HL-60 (cell line): ENCODE measurements around the gene RIN3.

Experiments
- DNase-seq, 2 experiments: peaks; one replicate each; pipeline ENCODE4 v3.0.0-alpha.2; 2010 to 2020; ENCODE audit warnings: low read depth in 1 of 2, low spot score in 1 of 2
- H3K27ac ChIP-seq: fragments of 250-450 bp; sonication (Bioruptor Pico); replicated peaks from 2 replicates; pipeline ENCODE4 v1.5.1; 2020; ENCODE audit warnings: mild to moderate bottlenecking, moderate library complexity
- H3K27me3 ChIP-seq: fragments of 250-450 bp; sonication (Bioruptor Pico); 2 replicates; pipeline ENCODE4 v1.5.1; 2021; ENCODE audit warnings: mild to moderate bottlenecking, moderate library complexity; ENCODE audit not compliant: insufficient read depth, poor library complexity, severe bottlenecking
- H3K4me3 ChIP-seq: replicated peaks from 2 replicates; pipeline ENCODE4 v1.5.1; 2011; ENCODE audit warnings: mild to moderate bottlenecking, control low read depth, low read length; ENCODE audit not compliant: insufficient read depth
- GABPA ChIP-seq: IDR thresholded peaks from 2 replicates; pipeline ENCODE4 v1.6.1; 2012; ENCODE audit warnings: low read depth
- POLR2AphosphoS5 ChIP-seq: IDR thresholded peaks from 2 replicates; pipeline ENCODE4 v1.6.1; 2012; ENCODE audit warnings: low read depth
- SPI1 ChIP-seq: IDR thresholded peaks from 2 replicates; pipeline ENCODE4 v1.6.1; 2012; ENCODE audit warnings: low read depth, mild to moderate bottlenecking, borderline replicate concordance
- TF ChIP-seq, protein P1 (sequence below): IDR thresholded peaks from one replicate; pipeline ENCODE4 v1.5.1; 2011; ENCODE audit warnings: low read length, control low read depth, inconsistent platforms; ENCODE audit not compliant: insufficient read depth
- TF ChIP-seq, protein P2 (sequence below): IDR thresholded peaks from 2 replicates; pipeline ENCODE4 v1.6.1; 2012; ENCODE audit warnings: low read depth; ENCODE audit not compliant: insufficient replicate concordance

Gene RIN3

DNA sequence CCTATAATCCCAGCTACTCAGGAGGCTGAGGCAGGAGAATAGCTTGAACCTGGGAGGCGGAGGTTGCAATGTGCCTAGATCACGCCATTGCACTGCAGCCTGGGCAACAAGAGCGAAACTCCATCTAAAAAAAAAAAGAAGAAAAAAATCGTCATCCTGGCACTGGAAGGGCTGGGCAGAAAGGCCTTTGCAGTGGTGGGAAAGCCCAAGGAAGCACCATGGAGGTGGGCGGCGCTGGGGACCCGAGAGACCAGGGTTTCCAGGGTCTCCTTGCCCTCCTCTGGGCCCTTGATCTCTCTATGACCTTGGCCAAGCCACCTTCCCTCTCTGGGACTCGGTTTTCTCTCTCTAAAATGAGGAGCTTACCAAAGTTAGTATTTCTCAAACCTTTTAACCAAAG lies 169.5 kb downstream of the RIN3 start:
- no peak for DNase-seq
- Histone ChIP-seq H3K27me3 (no peaks in the 10 kb centered on the region), H3K27ac (no peak overlapping the region), H3K4me3 (no peak overlapping the region)
- TF ChIP-seq, protein P1, sequence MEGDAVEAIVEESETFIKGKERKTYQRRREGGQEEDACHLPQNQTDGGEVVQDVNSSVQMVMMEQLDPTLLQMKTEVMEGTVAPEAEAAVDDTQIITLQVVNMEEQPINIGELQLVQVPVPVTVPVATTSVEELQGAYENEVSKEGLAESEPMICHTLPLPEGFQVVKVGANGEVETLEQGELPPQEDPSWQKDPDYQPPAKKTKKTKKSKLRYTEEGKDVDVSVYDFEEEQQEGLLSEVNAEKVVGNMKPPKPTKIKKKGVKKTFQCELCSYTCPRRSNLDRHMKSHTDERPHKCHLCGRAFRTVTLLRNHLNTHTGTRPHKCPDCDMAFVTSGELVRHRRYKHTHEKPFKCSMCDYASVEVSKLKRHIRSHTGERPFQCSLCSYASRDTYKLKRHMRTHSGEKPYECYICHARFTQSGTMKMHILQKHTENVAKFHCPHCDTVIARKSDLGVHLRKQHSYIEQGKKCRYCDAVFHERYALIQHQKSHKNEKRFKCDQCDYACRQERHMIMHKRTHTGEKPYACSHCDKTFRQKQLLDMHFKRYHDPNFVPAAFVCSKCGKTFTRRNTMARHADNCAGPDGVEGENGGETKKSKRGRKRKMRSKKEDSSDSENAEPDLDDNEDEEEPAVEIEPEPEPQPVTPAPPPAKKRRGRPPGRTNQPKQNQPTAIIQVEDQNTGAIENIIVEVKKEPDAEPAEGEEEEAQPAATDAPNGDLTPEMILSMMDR = no peak
- no peak for TF ChIP-seq POLR2AphosphoS5

DNA sequence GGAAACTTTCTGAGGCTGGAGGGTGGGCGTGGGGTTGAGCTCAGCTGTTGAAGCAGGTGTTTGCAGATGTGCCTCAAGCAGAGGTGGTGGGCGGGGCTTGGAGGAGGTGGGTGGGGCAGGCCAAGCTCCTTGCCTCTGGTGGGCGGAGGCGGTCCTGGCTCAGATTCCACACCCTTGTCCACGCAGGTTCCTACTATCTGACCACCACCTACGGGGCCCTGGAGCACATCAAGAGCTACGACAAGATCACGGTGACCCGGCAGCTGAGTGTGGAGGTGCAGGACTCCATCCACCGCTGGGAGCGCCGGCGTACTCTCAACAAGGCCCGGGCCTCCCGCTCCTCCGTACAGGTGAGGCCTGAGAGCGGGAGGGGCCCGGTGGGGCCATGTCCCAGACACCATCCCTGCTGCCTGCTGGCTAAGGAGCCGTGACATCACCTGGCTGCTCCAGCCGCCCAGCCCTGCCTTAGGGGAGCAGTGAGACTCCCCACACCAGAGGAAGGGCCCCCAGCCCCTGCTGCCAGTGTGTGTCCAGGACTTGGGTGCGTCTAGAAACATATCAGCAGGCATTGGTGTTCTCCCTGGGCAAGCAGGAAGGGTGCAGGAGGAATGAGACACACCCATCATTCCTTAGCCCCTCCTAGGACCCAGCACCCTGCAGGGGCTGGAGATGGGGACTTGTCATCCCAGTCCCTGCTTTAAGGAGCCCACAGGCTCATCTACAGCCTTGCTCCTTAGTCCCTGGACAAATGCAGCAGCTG lies 171.4 kb downstream of the RIN3 start:
- no peak overlapping the region for H3K4me3 ChIP-seq
- no peak for DNase-seq
- H3K27ac ChIP-seq = no peak overlapping the region
- H3K27me3 ChIP-seq = no peaks in the 10 kb centered on the region
- no peak for TF ChIP-seq GABPA
- TF ChIP-seq SPI1 = no peak
- TF ChIP-seq, protein P1 = no peak
- TF ChIP-seq POLR2AphosphoS5 = no peak; the same call in 1 of the 2 replicates
- TF ChIP-seq, protein P2, sequence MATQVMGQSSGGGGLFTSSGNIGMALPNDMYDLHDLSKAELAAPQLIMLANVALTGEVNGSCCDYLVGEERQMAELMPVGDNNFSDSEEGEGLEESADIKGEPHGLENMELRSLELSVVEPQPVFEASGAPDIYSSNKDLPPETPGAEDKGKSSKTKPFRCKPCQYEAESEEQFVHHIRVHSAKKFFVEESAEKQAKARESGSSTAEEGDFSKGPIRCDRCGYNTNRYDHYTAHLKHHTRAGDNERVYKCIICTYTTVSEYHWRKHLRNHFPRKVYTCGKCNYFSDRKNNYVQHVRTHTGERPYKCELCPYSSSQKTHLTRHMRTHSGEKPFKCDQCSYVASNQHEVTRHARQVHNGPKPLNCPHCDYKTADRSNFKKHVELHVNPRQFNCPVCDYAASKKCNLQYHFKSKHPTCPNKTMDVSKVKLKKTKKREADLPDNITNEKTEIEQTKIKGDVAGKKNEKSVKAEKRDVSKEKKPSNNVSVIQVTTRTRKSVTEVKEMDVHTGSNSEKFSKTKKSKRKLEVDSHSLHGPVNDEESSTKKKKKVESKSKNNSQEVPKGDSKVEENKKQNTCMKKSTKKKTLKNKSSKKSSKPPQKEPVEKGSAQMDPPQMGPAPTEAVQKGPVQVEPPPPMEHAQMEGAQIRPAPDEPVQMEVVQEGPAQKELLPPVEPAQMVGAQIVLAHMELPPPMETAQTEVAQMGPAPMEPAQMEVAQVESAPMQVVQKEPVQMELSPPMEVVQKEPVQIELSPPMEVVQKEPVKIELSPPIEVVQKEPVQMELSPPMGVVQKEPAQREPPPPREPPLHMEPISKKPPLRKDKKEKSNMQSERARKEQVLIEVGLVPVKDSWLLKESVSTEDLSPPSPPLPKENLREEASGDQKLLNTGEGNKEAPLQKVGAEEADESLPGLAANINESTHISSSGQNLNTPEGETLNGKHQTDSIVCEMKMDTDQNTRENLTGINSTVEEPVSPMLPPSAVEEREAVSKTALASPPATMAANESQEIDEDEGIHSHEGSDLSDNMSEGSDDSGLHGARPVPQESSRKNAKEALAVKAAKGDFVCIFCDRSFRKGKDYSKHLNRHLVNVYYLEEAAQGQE = no peak

DNA sequence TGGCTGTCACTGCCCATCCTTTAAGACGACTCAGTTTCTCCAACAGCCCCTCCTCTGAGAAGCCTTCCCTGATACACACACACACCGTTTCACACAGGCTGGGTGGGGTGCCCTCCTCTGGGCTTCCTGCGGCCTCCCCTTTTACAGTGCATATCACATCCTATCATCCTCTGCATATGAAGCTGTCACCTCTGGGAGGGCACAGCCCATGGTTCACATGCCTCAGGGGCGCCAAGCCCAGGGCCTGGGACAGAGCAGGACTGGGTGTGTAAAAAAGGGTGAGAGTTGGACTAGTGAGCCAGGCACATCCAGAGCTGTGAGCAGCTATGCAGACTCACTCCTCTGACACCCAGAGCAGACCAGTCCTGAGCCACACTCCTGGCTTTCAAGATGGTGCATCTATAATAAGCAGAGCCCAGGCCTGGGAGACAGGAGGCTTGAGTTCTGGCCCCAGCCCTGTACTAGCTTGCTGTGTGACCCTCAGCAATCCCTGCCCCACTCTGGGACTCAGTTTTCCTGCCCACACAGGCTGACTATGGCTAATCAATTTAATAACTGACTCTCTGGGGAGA lies 172.3 kb downstream of the RIN3 start:
- no peak for DNase-seq
- Histone ChIP-seq H3K4me3 (no peak overlapping the region), H3K27ac (no peak overlapping the region), H3K27me3 (no peaks in the 10 kb centered on the region)
- TF ChIP-seq, protein P1 = no peak
- TF ChIP-seq GABPA (no peak), POLR2AphosphoS5 (no peak), SPI1 (no peak)

DNA sequence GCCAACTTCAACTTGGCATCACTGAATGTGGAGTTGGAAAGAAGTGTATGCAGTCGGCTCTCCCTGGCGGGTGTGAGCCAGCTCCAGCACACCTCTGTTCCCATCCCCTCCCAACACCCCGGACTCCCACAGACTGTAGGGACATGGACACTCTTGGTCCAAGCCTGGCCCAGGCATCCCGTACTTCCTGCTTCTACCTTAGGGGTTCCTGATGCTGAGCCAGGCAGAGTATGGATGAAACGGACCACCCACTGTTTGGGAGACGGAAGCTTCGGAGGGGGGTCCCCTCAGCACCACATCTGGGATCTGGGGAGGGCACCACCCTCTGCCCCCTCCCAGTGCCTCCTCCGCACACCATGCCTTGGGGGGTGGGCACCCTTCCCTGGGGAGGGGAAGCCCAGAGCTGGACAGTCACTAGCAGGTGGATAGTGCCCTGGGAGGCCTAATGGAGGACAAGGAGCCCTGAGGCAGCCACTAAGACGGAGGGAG lies 172.9 kb downstream of the RIN3 start:
- TF ChIP-seq SPI1 (no peak), GABPA (no peak), POLR2AphosphoS5 (no peak)
- TF ChIP-seq, protein P2 = no peak
- Histone ChIP-seq H3K27ac (no peak overlapping the region), H3K27me3 (no peaks in the 10 kb centered on the region), H3K4me3 (no peak overlapping the region)
- DNase-seq = no peak
